ENCODE measurements around the gene HEG1.

DNA sequence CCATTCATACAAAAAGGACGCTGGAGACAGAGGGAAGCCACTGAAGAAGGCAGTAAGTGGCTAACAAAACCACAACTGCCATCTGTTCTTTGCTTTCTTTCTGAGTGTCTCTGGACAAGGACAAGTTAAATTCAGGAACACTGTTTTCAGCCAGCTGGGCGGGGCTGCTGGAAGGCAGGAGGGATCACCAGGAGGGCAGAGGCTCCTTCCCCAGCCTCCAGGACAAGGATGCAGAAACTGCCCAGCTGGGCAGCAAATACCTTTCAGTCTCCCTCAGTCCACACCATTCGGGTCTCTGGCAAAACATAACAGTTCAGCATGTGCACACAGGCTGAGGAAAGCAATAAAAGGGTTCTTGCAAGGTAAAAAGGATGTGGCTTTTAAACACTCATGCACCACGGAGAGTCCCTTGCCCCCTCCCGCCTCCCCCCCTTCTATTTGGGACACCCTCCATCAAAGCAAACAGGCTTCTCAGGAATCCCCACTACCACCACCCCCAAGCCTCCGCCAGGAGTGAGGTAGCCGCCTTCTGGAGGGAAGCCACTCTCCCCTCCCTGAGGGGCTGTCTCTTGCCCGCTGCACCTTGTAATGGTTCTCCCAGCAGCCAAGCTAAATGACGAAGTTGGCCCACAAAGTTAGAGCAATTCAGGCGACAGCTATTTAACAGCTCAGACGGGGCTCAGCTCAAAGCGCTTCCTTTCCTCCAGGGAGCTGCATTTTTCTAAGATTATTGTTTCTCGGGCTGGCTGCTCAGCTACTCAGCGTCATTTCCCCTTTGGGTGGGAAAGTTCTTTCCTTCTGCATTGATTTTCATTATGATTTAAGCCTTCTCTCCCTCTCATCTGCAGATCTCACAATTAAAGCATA lies 3.8 kb downstream of the HEG1 start:
- TF ChIP-seq, protein P1, sequence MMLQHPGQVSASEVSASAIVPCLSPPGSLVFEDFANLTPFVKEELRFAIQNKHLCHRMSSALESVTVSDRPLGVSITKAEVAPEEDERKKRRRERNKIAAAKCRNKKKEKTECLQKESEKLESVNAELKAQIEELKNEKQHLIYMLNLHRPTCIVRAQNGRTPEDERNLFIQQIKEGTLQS (CRISPR knock-in tag; conservative IDR thresholded peaks at IDR 0.05), result no peak
- TF ChIP-seq, protein P2, sequence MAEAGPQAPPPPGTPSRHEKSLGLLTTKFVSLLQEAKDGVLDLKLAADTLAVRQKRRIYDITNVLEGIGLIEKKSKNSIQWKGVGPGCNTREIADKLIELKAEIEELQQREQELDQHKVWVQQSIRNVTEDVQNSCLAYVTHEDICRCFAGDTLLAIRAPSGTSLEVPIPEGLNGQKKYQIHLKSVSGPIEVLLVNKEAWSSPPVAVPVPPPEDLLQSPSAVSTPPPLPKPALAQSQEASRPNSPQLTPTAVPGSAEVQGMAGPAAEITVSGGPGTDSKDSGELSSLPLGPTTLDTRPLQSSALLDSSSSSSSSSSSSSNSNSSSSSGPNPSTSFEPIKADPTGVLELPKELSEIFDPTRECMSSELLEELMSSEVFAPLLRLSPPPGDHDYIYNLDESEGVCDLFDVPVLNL (CRISPR knock-in tag; IDR thresholded peaks at IDR 0.05; ENCODE audit: borderline replicate concordance, low read depth), result no peak
- TF ChIP-seq, protein P3, sequence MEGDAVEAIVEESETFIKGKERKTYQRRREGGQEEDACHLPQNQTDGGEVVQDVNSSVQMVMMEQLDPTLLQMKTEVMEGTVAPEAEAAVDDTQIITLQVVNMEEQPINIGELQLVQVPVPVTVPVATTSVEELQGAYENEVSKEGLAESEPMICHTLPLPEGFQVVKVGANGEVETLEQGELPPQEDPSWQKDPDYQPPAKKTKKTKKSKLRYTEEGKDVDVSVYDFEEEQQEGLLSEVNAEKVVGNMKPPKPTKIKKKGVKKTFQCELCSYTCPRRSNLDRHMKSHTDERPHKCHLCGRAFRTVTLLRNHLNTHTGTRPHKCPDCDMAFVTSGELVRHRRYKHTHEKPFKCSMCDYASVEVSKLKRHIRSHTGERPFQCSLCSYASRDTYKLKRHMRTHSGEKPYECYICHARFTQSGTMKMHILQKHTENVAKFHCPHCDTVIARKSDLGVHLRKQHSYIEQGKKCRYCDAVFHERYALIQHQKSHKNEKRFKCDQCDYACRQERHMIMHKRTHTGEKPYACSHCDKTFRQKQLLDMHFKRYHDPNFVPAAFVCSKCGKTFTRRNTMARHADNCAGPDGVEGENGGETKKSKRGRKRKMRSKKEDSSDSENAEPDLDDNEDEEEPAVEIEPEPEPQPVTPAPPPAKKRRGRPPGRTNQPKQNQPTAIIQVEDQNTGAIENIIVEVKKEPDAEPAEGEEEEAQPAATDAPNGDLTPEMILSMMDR (IDR thresholded peaks at IDR 0.05), result no peak
- no peak for TF ChIP-seq MAX (CRISPR knock-in tag; IDR thresholded peaks at IDR 0.05)
